Keratinocyte (primary cell): ENCODE measurements around the gene GRM1. TPM values are rescaled to one million over a fixed set of nuclear protein-coding genes. Genes with fewer than 3 reads are reported as not detected.
A peak's percentile ranks its signal among the peaks of the same experiment; 100 is the strongest.

Source experiments
- DNase-seq: peaks from one replicate; pipeline ENCODE4 v3.0.0-alpha.2; 2011; ENCODE audit warnings: low read depth, missing footprints, low spot score
- FAIRE-seq: peaks from 2 replicates; lab custom pipeline; 2011; peaks lifted over from hg19 to GRCh38; lab: Jason Lieb, UNC
- H2AFZ ChIP-seq: 2 replicates; pipeline ENCODE4 v1.6.0; 2012; ENCODE audit warnings: low read length, control low read depth, inconsistent platforms; ENCODE audit not compliant: control insufficient read depth
- H3K27ac ChIP-seq: 2 replicates; pipeline ENCODE4 v1.5.1; 2011; ENCODE audit warnings: low read length; ENCODE audit not compliant: control insufficient read depth, insufficient read depth
- H3K27me3 ChIP-seq: 3 replicates; pipeline ENCODE4 v1.6.0; 2011; ENCODE audit warnings: low read length; ENCODE audit not compliant: control insufficient read depth, insufficient read depth; ENCODE audit errors: extremely low read depth
- H3K36me3 ChIP-seq, 2 experiments: 2 replicates in 1 of 2; 3 replicates in 1 of 2; pipeline ENCODE4 v1.5.1; 2011; ENCODE audit warnings: low read length in 2 of 2, mild to moderate bottlenecking in 1 of 2; ENCODE audit not compliant: control insufficient read depth in 2 of 2, insufficient read depth in 2 of 2; ENCODE audit errors: extremely low read depth in 1 of 2
- H3K4me1 ChIP-seq: 3 replicates; pipeline ENCODE4 v1.5.1; 2011; ENCODE audit warnings: low read length; ENCODE audit not compliant: control insufficient read depth, insufficient read depth; ENCODE audit errors: extremely low read depth
- H3K4me2 ChIP-seq: 3 replicates; pipeline ENCODE4 v1.6.0; 2011; ENCODE audit warnings: low read depth, low read length; ENCODE audit not compliant: control insufficient read depth, insufficient read depth; ENCODE audit errors: extremely low read depth
- H3K4me3 ChIP-seq, 3 experiments: fragments of 200-600 bp in 1 of 3; sonication (generic) in 1 of 3; 2 replicates in 2 of 3; 3 replicates in 1 of 3; pipeline ENCODE4 v1.5.1; 2011 to 2016; ENCODE audit warnings: low read length in 3 of 3, mild to moderate bottlenecking in 3 of 3, control low read depth in 2 of 3, inconsistent platforms in 1 of 3, low read depth in 1 of 3, mixed read lengths in 1 of 3, mixed run types in 1 of 3, moderate library complexity in 1 of 3; ENCODE audit not compliant: control insufficient read depth in 2 of 3, insufficient read depth in 2 of 3; ENCODE audit errors: extremely low read depth in 1 of 3
- H3K79me2 ChIP-seq: 2 replicates; pipeline ENCODE4 v1.6.0; 2012; ENCODE audit warnings: low read length; ENCODE audit not compliant: control insufficient read depth, insufficient read depth
- H3K9ac ChIP-seq: 3 replicates; pipeline ENCODE4 v1.6.0; 2011; ENCODE audit warnings: low read length; ENCODE audit not compliant: control insufficient read depth, insufficient read depth; ENCODE audit errors: extremely low read depth
- H3K9me1 ChIP-seq: 3 replicates; pipeline ENCODE4 v1.6.0; 2011; ENCODE audit warnings: low read length; ENCODE audit not compliant: control insufficient read depth, insufficient read depth; ENCODE audit errors: extremely low read depth
- H3K9me3 ChIP-seq: 2 replicates; pipeline ENCODE4 v1.5.1; 2012; ENCODE audit warnings: low read depth, low read length; ENCODE audit not compliant: control insufficient read depth
- H4K20me1 ChIP-seq: 3 replicates; pipeline ENCODE4 v1.6.0; 2011; ENCODE audit warnings: low read length; ENCODE audit not compliant: control insufficient read depth, insufficient read depth; ENCODE audit errors: extremely low read depth
- EZH2 ChIP-seq: IDR thresholded peaks from one replicate; pipeline ENCODE4 v1.6.1; 2012; ENCODE audit warnings: inconsistent platforms, mild to moderate bottlenecking, low read length, moderate library complexity
- dilution Hi-C: fragments of 300-500 bp; cut with MboI; formaldehyde crosslinking; loops from one replicate; pipeline ENCODE4 v1.7.0; 2020; ENCODE audit warnings: low sequenced_read_pairs; ENCODE audit not compliant: extremely low pct_ligation_motif_present
- polyA plus RNA-seq, 5 experiments: library from polyadenylated mRNA; depleted of rRNA in 3 of 5; stranded (reverse) in 3 of 5; stranded (forward) in 1 of 5; unstranded in 1 of 5; fragments of >200 nt; gene quantifications; 1 replicate in 1 of 5; 2 replicates in 3 of 5; 3 replicates in 1 of 5; pipeline versions ENCODE4 v1.2.1 to v1.2.3, GENCODE V29; 2011 to 2012; ENCODE audit warnings: missing spikeins in 2 of 5, low read depth in 1 of 5, low replicate concordance in 1 of 5
- TF ChIP-seq, protein P1 (sequence below), 3 experiments: IDR thresholded peaks in 1 of 3; conservative IDR thresholded peaks in 1 of 3; optimal IDR thresholded peaks in 1 of 3; 2 replicates in 2 of 3; 3 replicates in 1 of 3; pipeline versions ENCODE3 to v1.5.1; 2011; ENCODE audit warnings: low read length in 3 of 3, mild to moderate bottlenecking in 3 of 3, moderate library complexity in 2 of 3, control low read depth in 1 of 3, inconsistent platforms in 1 of 3; ENCODE audit not compliant: insufficient read depth in 2 of 3; ENCODE audit errors: extremely low read depth in 1 of 3

GRM1 gene
- polyA plus RNA-seq, 1 donor (not counting 4 experiments of a cell fraction or from before 2014, with no cell fraction given) = not detected

DNA sequence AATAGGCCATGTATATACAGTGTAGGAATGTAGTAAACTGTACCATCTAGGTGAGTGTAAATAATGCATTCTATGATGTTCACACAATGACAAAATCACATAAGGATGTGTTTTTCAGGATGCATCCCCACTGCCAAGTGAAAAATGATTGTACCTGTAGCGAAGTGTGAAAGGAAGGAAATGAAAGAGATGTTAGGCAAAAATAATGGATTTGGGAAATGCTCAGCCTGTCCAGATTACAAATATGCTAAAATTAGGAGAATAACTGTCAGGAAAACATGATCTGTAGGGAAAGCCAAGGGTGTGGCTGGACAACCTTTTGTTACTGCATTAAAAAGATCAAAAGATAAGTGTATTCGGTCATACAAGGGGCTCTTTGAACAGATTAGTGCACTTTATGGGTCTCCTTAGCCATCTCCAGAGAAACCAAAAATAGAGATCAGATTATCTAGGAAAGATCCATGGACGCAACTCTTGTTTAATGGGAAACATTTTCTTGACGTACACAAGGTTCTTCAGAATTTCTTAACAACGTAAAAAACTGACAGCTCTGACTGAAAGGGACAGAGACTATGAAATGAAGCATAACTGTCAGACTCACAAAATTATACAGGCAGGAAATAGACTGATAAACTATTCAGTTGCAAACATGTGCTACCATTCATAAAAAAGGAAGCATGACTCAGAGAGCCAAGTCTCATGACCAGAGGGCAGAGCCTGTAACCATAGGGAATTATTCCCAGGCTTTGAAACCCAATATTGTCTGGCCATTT is 261.1 kb downstream of the GRM1 start:
- H4K20me1 ChIP-seq = no peaks in the 10 kb centered on the region
- H2AFZ ChIP-seq = no peak overlapping the region
- H3K79me2 ChIP-seq = no peaks in the 10 kb centered on the region
- H3K27me3 ChIP-seq = no peaks in the 10 kb centered on the region
- H3K9me1 ChIP-seq = no peaks in the 10 kb centered on the region
- dilution Hi-C loops = no loop called here
- TF ChIP-seq, protein P1, sequence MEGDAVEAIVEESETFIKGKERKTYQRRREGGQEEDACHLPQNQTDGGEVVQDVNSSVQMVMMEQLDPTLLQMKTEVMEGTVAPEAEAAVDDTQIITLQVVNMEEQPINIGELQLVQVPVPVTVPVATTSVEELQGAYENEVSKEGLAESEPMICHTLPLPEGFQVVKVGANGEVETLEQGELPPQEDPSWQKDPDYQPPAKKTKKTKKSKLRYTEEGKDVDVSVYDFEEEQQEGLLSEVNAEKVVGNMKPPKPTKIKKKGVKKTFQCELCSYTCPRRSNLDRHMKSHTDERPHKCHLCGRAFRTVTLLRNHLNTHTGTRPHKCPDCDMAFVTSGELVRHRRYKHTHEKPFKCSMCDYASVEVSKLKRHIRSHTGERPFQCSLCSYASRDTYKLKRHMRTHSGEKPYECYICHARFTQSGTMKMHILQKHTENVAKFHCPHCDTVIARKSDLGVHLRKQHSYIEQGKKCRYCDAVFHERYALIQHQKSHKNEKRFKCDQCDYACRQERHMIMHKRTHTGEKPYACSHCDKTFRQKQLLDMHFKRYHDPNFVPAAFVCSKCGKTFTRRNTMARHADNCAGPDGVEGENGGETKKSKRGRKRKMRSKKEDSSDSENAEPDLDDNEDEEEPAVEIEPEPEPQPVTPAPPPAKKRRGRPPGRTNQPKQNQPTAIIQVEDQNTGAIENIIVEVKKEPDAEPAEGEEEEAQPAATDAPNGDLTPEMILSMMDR (optimal IDR thresholded peaks at IDR 0.05 in 1 of 3, IDR thresholded peaks at IDR 0.05 in 1 of 3, conservative IDR thresholded peaks at IDR 0.05 in 1 of 3; ENCODE audit: extremely low read depth in 1 of 3, insufficient read depth in 2 of 3, low read length in 3 of 3) = no peak
- TF ChIP-seq EZH2 = no peak
- DNase-seq = no peak
- peaks cover 5% of the 10 kb centered on the region for H3K4me1 ChIP-seq
- H3K9me3 ChIP-seq = no peaks in the 10 kb centered on the region
- no peaks in the 10 kb centered on the region for H3K36me3 ChIP-seq
- H3K9ac ChIP-seq = no peak overlapping the region
- no peak overlapping the region for H3K27ac ChIP-seq
- no peak overlapping the region for H3K4me2 ChIP-seq
- H3K4me3 ChIP-seq = no peak overlapping the region
- peak; percentile 20 for FAIRE-seq

DNA sequence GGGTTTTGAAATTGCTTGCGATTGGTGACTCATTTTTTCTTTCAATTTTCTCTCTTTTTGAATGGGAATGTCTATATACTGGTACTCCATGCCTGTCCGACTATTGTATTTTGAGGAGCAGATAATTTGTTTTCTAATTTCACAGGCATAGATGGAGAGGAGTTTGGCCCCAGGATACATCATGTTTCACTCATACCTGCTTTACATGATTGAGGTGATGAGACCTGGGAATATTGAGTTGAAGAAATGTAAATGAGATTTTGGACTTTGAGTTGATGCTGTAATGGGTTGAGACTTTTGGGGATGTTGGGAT is 261.7 kb downstream of the GRM1 start:
- H2AFZ ChIP-seq = no peak overlapping the region

More for the DNA sequence above, 261.7 kb downstream of the GRM1 start:
- H3K27ac ChIP-seq = no peak overlapping the region
- H4K20me1 ChIP-seq = no peaks in the 10 kb centered on the region
- no peaks in the 10 kb centered on the region for H3K9me1 ChIP-seq
- H3K4me3 ChIP-seq = no peak overlapping the region
- FAIRE-seq (no peak), DNase-seq (no peak)
- H3K36me3 ChIP-seq = no peaks in the 10 kb centered on the region
- H3K9me3 ChIP-seq = no peaks in the 10 kb centered on the region
- no peak overlapping the region for H3K9ac ChIP-seq
- dilution Hi-C loops = no loop called here
- H3K4me2 ChIP-seq = no peak overlapping the region
- no peak for TF ChIP-seq EZH2
- TF ChIP-seq, protein P1 (optimal IDR thresholded peaks at IDR 0.05 in 1 of 3, IDR thresholded peaks at IDR 0.05 in 1 of 3, conservative IDR thresholded peaks at IDR 0.05 in 1 of 3; ENCODE audit: extremely low read depth in 1 of 3, insufficient read depth in 2 of 3, low read length in 3 of 3) = no peak
- H3K79me2 ChIP-seq = no peaks in the 10 kb centered on the region
- peaks cover 5% of the 10 kb centered on the region for H3K4me1 ChIP-seq
- no peaks in the 10 kb centered on the region for H3K27me3 ChIP-seq
